Peyer's patch (tissue), 4 donors: Measurements from ENCODE around the gene CHRNA5. TPM values are rescaled to one million over a fixed set of nuclear protein-coding genes. Genes with fewer than 3 reads are reported as not detected.

Experiments
- DNase-seq, 3 donors: peaks; one replicate each; pipeline ENCODE4 v3.0.0-alpha.2; 2017 to 2019
- H3K27ac ChIP-seq, 4 donors: fragments of 200-600 bp; sonication (generic); one replicate each; pipeline ENCODE4 v1.5.1; 2016 to 2019
- H3K27me3 ChIP-seq, 2 donors: fragments of 200-600 bp; sonication (generic); one replicate each; pipeline ENCODE4 v1.5.1; 2019
- H3K36me3 ChIP-seq, 3 donors: fragments of 200-600 bp; sonication (generic); one replicate each; pipeline ENCODE4 v1.5.1; 2016 to 2019
- H3K4me1 ChIP-seq, 4 donors: fragments of 200-600 bp; sonication (generic); one replicate each; pipeline ENCODE4 v1.5.1; 2016 to 2019
- H3K4me3 ChIP-seq, 4 donors: fragments of 200-600 bp; sonication (generic); 1 replicate in 3 of 4; 2 replicates in 1 of 4; pipeline ENCODE4 v1.5.1; 2016 to 2019; ENCODE audit warnings: mild to moderate bottlenecking in 1 of 4
- H3K9me3 ChIP-seq, 4 donors: fragments of 200-600 bp; sonication (generic); one replicate each; pipeline ENCODE4 v1.5.1; 2016 to 2019; ENCODE audit warnings: mild to moderate bottlenecking in 1 of 4
- CTCF ChIP-seq, 6 experiments: fragments of 450-650 bp in 4 of 6; fragments of 200-600 bp in 2 of 6; sonication (generic) in 1 of 6; IDR thresholded peaks; one replicate each; pipeline ENCODE4 v1.5.1; 2017 to 2019; ENCODE audit warnings: antibody characterized with exemption in 6 of 6, mild to moderate bottlenecking in 3 of 6, moderate library complexity in 1 of 6
- POLR2A ChIP-seq, 2 donors: fragments of 450-650 bp; IDR thresholded peaks; one replicate each; pipeline ENCODE4 v1.5.1; 2017; ENCODE audit warnings: antibody characterized with exemption in 2 of 2, mild to moderate bottlenecking in 2 of 2, moderate library complexity in 2 of 2
- total RNA-seq, 4 donors: library from RNA; depleted of rRNA; stranded (reverse); fragments of >200 nt; gene quantifications; one replicate each; pipeline ENCODE4 v1.1.0, GENCODE V29; 2016

The CHRNA5 gene
- total RNA-seq, 4 donors from 2014 or later: 0.38 to 1.7 (median 0.87) TPM

DNA sequence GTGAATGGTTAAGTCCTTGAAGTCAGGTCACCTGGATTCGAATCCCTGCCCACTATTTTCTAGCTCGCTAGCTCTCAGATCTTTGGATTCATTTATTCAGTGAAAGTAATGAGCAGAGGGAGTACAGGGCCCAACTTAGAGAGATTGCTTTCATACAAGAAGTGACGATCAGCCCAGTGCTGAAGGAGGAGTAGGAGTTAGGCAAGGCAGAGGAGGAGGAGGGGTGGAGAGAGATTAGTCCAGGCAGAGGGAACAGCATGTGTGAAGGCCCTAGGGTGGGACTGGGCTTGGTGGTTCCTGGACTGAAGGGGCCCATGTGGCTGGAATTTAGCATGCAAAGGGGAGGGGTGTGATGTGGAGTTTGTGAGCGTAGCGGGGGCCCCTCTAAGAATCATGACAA, 3.8 kb upstream of the CHRNA5 start:
- no peak for TF ChIP-seq CTCF (IDR thresholded peaks at IDR 0.05)
- TF ChIP-seq POLR2A (IDR thresholded peaks at IDR 0.05): no peak
- Histone ChIP-seq H3K36me3 (no peaks in the 10 kb centered on the region), H3K9me3 (no peaks in the 10 kb centered on the region), H3K27me3 (no peaks in the 10 kb centered on the region), H3K4me1 (peaks cover 0 to 14% (median 2%) of the 10 kb centered on the region in 4 donors), H3K4me3 (no peak overlapping the region), H3K27ac (no peak overlapping the region)
- no peak for DNase-seq

DNA sequence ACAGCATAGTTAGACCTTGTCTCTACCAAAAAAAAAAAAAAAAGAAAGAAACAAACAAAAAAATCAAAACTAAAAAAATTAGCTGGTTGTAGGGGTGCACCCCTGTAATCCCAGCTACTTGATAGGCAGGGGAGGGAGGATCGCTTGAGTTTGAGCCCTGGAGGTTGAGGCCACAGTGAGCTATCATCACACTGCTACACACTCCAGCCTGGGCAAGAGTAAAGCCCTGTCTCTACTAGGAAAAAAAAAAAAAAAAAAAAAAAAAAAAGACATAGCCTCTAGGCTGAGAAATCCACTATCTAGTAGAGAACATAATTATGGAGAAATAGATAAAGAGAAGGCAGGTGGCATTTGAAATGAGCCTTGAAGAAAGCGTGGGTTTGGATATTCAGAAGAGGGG, 2.2 kb upstream of the CHRNA5 start:
- no peaks in the 10 kb centered on the region for H3K9me3 ChIP-seq
- H3K4me3 ChIP-seq: no peak overlapping the region
- TF ChIP-seq CTCF (IDR thresholded peaks at IDR 0.05) (no peak), POLR2A (IDR thresholded peaks at IDR 0.05) (no peak)
- H3K36me3 ChIP-seq: no peaks in the 10 kb centered on the region
- DNase-seq: no peak
- no peaks in the 10 kb centered on the region for H3K27me3 ChIP-seq
- no peak overlapping the region for H3K27ac ChIP-seq
- H3K4me1 ChIP-seq: peaks cover 0 to 17% (median 2%) of the 10 kb centered on the region in 4 donors

DNA sequence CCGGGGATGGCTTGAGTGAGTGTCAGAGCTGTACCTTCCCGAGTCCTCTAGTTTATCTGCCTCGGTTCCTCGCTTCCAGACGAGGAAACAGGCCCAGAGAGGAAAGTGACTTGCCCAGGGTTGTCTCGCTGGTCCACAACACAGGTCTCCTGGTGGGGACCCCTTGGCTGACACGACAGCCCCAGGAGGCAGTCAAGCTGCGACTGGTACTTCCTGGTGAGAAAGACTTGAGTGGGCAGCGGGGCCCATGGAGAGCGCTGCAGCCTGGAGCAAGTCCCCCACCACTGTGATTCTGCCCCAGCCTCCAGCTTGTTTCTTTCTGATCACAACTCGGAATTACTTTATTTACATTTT, 600 bp upstream of the CHRNA5 start:
- Histone ChIP-seq H3K27ac (peak overlapping the region in 3 of 4 donors; percentile 61 to 80 (median 75)), H3K9me3 (no peaks in the 10 kb centered on the region), H3K36me3 (no peaks in the 10 kb centered on the region), H3K27me3 (no peaks in the 10 kb centered on the region), H3K4me1 (peaks cover 0 to 17% (median 2%) of the 10 kb centered on the region in 4 donors), H3K4me3 (peak overlapping the region in 3 of 4 donors; percentile 69 to 93 (median 89))
- TF ChIP-seq POLR2A (IDR thresholded peaks at IDR 0.05): no peak
- TF ChIP-seq CTCF (IDR thresholded peaks at IDR 0.05): no peak
- DNase-seq: no peak

DNA sequence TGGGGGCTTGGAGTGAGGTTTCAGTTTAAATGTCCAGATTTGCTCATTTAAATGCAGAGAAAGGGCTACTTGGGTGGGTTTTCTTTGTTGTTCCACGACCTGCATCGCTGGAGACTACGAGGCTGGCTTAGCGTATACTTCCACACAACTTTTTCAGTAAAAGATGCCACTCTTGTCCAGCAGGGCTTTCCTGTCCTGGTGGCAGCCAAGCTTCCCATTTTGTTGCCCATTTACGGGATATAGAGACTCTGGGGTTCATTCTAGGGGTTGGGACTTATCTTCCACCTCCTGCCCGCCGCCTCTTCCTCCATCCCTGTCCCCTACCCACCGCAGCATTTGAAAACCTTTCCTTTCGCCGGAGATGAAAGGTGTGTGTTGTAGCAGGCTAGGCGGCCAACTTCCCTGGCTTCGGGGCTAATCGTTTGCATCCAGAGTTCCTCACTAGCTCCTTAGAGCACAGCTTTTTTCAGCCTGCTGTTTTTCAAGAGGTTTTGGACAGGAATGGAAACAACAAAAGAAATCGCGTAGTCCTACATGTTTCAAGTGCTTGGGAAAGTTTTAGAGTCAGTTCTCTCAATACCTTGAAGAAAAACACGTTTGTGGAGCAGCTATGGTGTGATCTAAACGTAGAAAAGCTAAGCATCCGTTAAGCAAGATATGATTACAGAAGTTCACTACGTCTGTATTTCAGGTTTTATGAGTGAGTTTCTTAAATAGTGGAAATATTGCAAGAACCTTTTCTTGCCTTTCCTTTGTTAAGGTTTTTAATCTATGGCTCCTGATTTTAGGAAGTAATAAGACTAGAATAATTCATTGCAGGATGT, 843 bp downstream of the CHRNA5 start:
- DNase-seq: no peak
- Histone ChIP-seq H3K9me3 (no peaks in the 10 kb centered on the region), H3K36me3 (no peaks in the 10 kb centered on the region), H3K4me1 (peaks cover 0 to 17% (median 2%) of the 10 kb centered on the region in 4 donors), H3K27ac (peak overlapping the region in 3 of 4 donors; percentile 61 to 80 (median 75)), H3K4me3 (peak overlapping the region; percentile 55 to 93 (median 79)), H3K27me3 (no peaks in the 10 kb centered on the region)
- TF ChIP-seq POLR2A (IDR thresholded peaks at IDR 0.05) (no peak), CTCF (IDR thresholded peaks at IDR 0.05) (peak in 2 of 6 experiments; percentile 3 to 9)

GRCh38 chr15:78567531-78567930, 2.2 kb downstream of the CHRNA5 start:
- H3K27me3 ChIP-seq: no peaks in the 10 kb centered on the region
- H3K9me3 ChIP-seq: no peaks in the 10 kb centered on the region
- TF ChIP-seq CTCF (IDR thresholded peaks at IDR 0.05) (no peak), POLR2A (IDR thresholded peaks at IDR 0.05) (no peak)
- H3K27ac ChIP-seq: no peak overlapping the region
- no peak overlapping the region for H3K4me3 ChIP-seq
- peaks cover 0 to 17% (median 2%) of the 10 kb centered on the region in 4 donors for H3K4me1 ChIP-seq
- no peak for DNase-seq
- H3K36me3 ChIP-seq: no peaks in the 10 kb centered on the region
